ENCODE results near the gene POU2F3. TPM values are rescaled to one million over a fixed set of nuclear protein-coding genes. Genes with fewer than 3 reads are reported as not detected.

The POU2F3 gene
- total RNA-seq, 1 experiment from 2014 or later: not detected

DNA sequence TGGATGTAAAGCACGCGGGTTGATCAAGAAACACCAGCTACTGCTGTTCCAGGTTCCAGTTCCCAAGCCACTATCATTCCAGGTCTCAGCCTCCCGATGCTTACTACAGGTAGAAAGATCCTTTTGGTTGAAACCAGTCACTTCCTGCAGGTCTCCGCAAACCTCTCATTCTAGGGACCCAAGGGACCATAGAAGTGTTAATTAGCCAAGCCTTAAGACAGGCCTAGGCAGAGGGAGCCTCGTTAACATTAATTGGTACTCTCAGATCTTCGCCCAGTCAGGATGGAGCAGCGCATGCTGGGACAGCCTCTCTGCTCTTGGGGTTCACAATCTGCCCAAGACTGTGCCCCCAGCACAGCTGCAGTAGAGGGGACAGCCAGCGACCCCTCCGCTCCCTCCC is 40.3 kb upstream of the POU2F3 start:
- ChIA-PET CTCF (no interaction called here), POLR2A (no interaction called here)
- no TSS peak for BruUV-seq (replicated peaks)
- Histone ChIP-seq H3K36me3 (ENCODE audit: control insufficient read depth, insufficient read depth, low read length) (no peaks in the 10 kb centered on the region), H3K27ac (ENCODE audit: low read length) (no peak overlapping the region), H3K4me3 (ENCODE audit: low read depth in 2 of 2, low read length in 2 of 2) (no peak overlapping the region), H3K9me3 (ENCODE audit: control insufficient read depth, insufficient read depth, low read depth, low read length) (no peaks in the 10 kb centered on the region), H3K27me3 (ENCODE audit: control insufficient read depth, insufficient read depth, low read length) (peaks cover 6% of the 10 kb centered on the region; the same call in 1 of the 2 replicates), H3K4me1 (ENCODE audit: control insufficient read depth, insufficient read depth, low read length) (no peaks in the 10 kb centered on the region)
- no peak for DNase-seq (ENCODE audit: low read depth, low spot score)
- ATAC-seq: no peak
- intact Hi-C loops (cut with micrococcal nuclease; ENCODE audit: unreplicated experiment): no loop called here
- TF ChIP-seq SIN3A (IDR thresholded peaks at IDR 0.05; ENCODE audit: borderline replicate concordance, insufficient read depth, low read depth, low read length) (no peak), TCF7L2 (IDR thresholded peaks at IDR 0.05; ENCODE audit: low read depth, low read length) (no peak), POLR2AphosphoS5 (IDR thresholded peaks at IDR 0.05; ENCODE audit: low read depth, low read length) (no peak)
- TF ChIP-seq, protein P1, sequence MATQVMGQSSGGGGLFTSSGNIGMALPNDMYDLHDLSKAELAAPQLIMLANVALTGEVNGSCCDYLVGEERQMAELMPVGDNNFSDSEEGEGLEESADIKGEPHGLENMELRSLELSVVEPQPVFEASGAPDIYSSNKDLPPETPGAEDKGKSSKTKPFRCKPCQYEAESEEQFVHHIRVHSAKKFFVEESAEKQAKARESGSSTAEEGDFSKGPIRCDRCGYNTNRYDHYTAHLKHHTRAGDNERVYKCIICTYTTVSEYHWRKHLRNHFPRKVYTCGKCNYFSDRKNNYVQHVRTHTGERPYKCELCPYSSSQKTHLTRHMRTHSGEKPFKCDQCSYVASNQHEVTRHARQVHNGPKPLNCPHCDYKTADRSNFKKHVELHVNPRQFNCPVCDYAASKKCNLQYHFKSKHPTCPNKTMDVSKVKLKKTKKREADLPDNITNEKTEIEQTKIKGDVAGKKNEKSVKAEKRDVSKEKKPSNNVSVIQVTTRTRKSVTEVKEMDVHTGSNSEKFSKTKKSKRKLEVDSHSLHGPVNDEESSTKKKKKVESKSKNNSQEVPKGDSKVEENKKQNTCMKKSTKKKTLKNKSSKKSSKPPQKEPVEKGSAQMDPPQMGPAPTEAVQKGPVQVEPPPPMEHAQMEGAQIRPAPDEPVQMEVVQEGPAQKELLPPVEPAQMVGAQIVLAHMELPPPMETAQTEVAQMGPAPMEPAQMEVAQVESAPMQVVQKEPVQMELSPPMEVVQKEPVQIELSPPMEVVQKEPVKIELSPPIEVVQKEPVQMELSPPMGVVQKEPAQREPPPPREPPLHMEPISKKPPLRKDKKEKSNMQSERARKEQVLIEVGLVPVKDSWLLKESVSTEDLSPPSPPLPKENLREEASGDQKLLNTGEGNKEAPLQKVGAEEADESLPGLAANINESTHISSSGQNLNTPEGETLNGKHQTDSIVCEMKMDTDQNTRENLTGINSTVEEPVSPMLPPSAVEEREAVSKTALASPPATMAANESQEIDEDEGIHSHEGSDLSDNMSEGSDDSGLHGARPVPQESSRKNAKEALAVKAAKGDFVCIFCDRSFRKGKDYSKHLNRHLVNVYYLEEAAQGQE (IDR thresholded peaks at IDR 0.05; ENCODE audit: insufficient read depth in 1 of 2, low read depth in 2 of 2, low read length in 1 of 2): no peak
- TF ChIP-seq, protein P2, sequence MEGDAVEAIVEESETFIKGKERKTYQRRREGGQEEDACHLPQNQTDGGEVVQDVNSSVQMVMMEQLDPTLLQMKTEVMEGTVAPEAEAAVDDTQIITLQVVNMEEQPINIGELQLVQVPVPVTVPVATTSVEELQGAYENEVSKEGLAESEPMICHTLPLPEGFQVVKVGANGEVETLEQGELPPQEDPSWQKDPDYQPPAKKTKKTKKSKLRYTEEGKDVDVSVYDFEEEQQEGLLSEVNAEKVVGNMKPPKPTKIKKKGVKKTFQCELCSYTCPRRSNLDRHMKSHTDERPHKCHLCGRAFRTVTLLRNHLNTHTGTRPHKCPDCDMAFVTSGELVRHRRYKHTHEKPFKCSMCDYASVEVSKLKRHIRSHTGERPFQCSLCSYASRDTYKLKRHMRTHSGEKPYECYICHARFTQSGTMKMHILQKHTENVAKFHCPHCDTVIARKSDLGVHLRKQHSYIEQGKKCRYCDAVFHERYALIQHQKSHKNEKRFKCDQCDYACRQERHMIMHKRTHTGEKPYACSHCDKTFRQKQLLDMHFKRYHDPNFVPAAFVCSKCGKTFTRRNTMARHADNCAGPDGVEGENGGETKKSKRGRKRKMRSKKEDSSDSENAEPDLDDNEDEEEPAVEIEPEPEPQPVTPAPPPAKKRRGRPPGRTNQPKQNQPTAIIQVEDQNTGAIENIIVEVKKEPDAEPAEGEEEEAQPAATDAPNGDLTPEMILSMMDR (IDR thresholded peaks at IDR 0.05): no peak
- in situ Hi-C loops (cut with HindIII; ENCODE audit: low pct_unique_long_range_greater_than_20kb, low sequenced_read_pairs): no loop called here

DNA sequence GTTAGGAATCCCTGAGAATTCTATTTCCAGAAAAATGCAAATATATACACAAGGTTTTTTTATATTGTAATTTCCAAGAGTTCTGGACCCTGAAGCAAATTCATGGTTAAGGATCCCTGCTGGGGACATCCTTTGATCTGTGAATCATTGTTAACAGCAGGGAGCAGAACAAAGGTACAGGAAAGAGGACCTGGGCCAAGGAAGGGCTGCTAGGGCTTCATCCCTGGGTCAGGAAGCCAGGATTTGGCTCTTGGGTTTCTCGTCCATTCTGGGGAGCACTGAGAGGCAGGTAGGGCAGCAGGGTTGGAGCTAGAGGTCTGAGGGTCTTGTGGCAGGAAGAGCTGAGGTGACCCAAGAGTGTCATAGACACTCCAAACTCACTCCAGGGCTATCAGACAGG is 39.3 kb upstream of the POU2F3 start:
- no TSS peak for BruUV-seq (replicated peaks)
- H3K4me3 ChIP-seq (ENCODE audit: low read depth in 2 of 2, low read length in 2 of 2): no peak overlapping the region
- H3K27me3 ChIP-seq (ENCODE audit: control insufficient read depth, insufficient read depth, low read length): peaks cover 6% of the 10 kb centered on the region; the same call in 1 of the 2 replicates
- TF ChIP-seq, protein P1 (IDR thresholded peaks at IDR 0.05; ENCODE audit: insufficient read depth in 1 of 2, low read depth in 2 of 2, low read length in 1 of 2): no peak
- no peak for TF ChIP-seq POLR2AphosphoS5 (IDR thresholded peaks at IDR 0.05; ENCODE audit: low read depth, low read length)
- H3K9me3 ChIP-seq (ENCODE audit: control insufficient read depth, insufficient read depth, low read depth, low read length): no peaks in the 10 kb centered on the region
- ChIA-PET CTCF (no interaction called here), POLR2A (no interaction called here)
- ATAC-seq (no peak), DNase-seq (ENCODE audit: low read depth, low spot score) (no peak)
- H3K4me1 ChIP-seq (ENCODE audit: control insufficient read depth, insufficient read depth, low read length): no peaks in the 10 kb centered on the region
- intact Hi-C loops (cut with micrococcal nuclease; ENCODE audit: unreplicated experiment): no loop called here
- no peaks in the 10 kb centered on the region for H3K36me3 ChIP-seq (ENCODE audit: control insufficient read depth, insufficient read depth, low read length)
- in situ Hi-C loops (cut with HindIII; ENCODE audit: low pct_unique_long_range_greater_than_20kb, low sequenced_read_pairs): no loop called here
- no peak overlapping the region for H3K27ac ChIP-seq (ENCODE audit: low read length)
